ENCODE measurements around the gene CCL24.
"Not testable (repeated sequence)": the region's sequence is repeated elsewhere in the genome, so short reads cannot be mapped to it uniquely, and the experiment has no call there.

The CCL24 gene, protein sequence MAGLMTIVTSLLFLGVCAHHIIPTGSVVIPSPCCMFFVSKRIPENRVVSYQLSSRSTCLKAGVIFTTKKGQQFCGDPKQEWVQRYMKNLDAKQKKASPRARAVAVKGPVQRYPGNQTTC

DNA sequence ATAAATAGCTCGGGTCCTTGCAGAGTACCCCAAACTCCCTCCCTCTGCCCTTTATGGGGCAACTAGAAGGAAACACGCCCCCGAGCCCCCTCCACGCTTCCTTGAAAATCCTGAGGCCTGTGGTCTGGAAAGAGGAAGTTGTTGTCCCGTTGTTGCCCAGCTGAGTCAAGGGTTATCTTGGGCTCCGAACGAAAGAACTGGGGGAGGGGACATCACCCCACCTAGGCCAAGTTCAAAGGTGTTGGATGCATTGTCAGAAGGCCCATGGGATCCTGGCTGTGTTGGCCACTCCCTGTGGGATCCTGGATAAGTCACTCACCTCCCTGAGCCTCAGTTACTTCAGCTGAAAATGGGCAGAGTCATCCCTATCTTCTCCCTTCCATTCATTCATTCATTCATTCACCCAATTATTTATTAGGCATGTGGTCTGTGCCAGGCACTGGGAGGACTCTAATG, at the start of gene CCL24:
CCL24 (minus strand) TSS at position 26 of the 456 bp plus-strand sequence. CDS start 91 bp downstream, outside the sequence.
- H3K4me3 ChIP-seq (ENCODE audit: low read depth, low read length): no peak within 1 kb of the TSS

DNA sequence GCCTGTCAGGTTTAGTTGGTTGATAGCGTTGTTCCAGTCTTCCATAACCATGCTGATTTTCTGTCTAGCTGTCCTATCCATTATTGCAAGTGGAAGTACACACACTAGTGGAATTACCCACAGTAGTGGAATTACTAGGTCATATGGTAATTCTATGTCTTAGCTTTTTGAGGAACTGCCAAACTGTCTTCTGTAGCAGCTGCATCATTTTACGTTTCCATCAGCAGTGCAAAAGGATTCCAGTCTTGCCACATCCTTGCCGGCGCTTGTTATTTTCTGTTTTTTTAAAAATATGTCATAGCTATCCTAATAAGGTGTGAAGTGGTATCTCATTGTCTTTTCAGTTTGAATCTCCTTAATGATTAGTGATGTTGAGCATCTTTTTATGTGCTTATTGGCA, 48.0 kb upstream of the CCL24 start:
- H3K4me3 ChIP-seq (ENCODE audit: low read depth, low read length): no peak overlapping the region

DNA sequence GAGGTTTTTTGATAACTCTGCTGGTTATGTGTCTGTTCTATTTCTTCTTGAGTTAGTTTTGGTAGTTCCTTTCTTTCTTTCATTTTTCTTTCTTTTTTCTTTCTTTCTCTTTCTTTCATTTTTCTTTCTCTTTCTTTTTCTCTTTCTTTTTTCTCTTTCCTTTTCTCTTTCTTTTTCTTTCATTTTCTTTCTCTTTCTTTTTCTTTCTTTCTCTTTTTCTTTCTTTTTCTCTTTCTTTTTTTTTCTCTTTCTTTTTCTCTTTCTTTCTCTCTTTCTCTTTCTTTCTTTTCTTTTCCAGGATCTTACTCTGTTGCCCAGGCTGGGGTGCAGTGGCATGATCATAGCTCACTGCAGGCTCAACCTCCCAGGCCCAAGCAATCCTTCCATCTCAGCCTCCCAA, 44.8 kb upstream of the CCL24 start:
- H3K4me3 ChIP-seq (ENCODE audit: low read depth, low read length): no peak overlapping the region

DNA sequence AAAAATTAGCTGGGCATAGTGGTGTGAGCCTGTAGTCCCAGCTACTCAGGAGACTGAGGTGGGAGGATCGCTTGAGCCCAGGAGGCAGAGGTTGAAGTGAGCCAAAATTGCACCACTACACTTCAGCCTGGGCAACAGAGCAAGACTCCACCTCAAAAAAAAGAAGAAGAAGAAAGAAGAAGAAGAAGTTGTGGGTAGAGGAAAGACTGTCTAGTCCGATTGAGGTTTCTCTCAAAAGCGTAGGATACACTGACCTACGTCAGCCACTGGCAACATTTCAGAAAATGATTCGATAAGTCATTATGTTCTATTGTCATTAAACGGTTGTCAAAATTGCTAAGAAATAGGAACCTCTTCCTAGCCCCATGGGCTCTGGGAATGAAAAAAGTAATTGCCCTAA, 42.9 kb upstream of the CCL24 start:
- no peak overlapping the region for H3K4me3 ChIP-seq (ENCODE audit: low read depth, low read length)

DNA sequence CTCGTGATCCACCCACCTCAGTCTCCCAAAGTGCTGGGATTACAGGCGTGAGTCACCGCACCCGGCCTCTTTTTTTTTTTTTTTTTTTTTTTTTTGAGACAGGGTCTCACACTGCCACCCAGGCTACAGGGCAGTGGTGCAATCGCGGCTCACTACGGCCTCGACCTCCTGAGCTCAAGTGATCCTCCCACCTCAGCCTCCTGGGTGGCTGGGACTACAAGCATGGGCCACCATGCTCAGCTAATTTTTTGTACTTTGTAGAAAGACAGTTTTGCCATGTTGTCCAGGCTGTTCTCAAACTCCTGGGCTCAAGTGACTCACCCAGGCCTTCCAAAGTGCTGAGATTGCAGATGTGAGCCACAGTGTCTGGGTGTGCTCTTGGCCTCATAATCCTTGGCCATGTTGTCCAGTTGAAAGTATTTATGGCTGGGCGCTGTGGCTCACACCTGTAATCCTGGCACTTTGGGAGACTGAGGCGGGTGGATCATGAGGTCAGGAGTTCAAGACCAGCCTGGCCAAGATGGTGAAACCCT, 41.3 kb upstream of the CCL24 start:
- not testable (repeated sequence) for H3K4me3 ChIP-seq (ENCODE audit: low read depth, low read length)

DNA sequence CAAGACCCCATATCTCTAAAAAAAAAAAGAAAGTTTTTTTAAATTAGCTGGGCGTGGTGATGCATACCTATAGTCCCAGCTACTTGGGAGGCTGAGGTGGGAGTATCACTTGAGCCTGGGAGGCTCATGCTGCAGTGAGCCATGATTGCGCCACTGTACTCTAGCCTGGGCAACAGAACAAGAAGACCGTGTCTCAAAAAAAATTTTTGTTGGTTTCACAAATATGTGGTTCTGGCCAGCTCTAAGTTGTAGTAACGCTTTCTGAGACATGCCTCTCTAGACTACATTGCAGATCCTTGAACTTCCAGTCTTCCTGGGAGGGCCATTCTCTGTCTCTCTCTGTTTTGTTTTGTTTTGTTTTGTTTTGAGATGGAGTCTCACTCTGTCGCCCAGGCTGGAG, 40.6 kb upstream of the CCL24 start:
- no peak overlapping the region for H3K4me3 ChIP-seq (ENCODE audit: low read depth, low read length)

DNA sequence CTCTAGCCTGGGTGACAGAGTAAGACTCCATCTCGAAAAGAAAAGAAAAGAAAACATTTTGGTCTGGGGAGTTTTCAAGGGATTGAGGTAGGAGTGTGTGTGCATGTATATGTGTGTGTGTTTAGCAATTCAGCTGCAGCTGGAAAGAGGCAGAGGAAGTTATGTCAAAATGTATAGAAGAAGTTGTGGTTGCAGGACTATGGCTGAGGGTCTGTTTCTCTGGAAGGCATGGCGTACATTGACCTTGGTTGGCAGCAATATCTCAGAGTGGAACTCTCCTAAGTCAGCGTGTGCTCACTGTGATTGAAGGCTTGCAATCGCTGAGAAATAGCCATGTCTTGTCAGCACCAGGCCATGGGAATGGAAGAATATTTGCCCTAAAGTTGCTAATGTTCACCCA, 36.6 kb upstream of the CCL24 start:
- H3K4me3 ChIP-seq (ENCODE audit: low read depth, low read length): no peak overlapping the region

DNA sequence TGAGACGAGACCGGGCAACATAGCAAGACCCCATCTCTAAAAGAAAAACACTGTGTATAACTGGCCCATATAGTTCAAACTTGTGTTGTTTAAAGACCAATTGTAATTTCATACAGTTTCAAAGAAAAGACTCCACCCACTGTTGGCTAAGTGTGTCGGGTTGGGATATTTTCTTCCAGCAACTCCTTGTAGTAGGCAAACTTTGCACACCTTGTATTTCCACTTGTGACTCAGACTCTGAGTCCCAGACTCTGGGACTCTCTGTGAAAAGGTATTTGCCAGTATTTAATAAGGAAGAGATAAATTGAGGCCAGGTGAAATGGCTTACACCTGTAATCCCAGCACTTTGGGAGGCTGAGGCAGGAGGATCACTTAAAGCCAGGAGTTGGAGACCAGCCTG, 36.0 kb upstream of the CCL24 start:
- no peak overlapping the region for H3K4me3 ChIP-seq (ENCODE audit: low read depth, low read length)

DNA sequence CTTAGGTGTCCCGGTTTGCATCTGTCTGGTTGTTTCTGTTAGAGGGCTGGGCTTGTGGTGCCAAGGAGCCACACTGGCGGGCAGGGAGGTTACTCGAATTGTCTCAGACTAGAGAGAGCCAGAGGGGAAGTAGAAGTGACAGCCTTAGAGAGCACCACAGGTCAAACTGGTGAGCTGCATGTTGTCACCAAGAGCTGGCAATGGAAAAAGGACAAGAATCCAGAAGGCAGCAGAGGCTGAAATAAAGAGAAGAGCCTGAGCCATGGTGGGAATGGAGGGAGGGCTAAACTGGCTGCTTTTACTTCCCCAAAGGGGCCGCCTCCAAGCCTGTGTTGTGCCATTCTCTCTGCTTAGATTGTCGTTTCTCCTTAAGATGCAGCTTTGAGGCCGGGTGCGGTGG, 34.1 kb upstream of the CCL24 start:
- no peak overlapping the region for H3K4me3 ChIP-seq (ENCODE audit: low read depth, low read length)

DNA sequence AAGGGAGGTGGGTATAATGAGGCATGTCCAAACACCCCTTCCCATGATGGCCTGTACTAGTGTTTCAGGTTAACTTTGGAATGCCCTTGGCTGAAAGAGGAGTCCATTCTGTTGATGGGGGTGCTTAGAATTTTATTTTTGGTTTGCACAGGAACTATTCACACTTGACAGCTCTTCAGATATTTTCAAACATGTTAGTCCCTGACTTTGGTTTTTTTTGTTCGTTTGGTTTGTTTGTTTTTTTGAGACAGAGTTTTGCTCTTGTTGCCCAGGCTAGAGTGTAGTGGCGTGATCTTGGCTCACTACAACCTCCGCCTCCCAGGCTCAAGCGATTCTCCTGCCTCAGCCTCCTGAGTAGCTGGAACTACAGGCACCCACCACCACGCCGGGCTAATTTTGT, 31.5 kb upstream of the CCL24 start:
- H3K4me3 ChIP-seq (ENCODE audit: low read depth, low read length): not testable (repeated sequence)

DNA sequence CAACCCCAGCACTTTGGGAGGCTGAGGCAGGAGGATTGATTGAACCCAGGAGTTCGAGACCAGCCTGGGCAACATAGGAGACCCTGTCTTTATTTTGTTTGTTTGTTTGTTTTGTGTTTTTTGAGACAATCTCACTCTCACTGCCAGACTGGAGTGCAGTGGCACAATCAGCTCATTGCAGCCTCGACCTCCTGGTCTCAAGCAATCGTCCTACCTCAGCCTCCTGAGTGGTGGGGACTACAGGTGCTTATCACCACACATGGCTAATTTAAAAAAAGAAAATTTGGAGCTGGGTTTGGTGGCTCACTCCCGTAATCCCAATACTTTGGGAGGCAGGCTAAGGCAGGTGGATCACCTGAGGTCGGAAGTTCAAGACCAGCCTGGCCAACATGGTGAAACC, 30.6 kb upstream of the CCL24 start:
- no peak overlapping the region for H3K4me3 ChIP-seq (ENCODE audit: low read depth, low read length)

DNA sequence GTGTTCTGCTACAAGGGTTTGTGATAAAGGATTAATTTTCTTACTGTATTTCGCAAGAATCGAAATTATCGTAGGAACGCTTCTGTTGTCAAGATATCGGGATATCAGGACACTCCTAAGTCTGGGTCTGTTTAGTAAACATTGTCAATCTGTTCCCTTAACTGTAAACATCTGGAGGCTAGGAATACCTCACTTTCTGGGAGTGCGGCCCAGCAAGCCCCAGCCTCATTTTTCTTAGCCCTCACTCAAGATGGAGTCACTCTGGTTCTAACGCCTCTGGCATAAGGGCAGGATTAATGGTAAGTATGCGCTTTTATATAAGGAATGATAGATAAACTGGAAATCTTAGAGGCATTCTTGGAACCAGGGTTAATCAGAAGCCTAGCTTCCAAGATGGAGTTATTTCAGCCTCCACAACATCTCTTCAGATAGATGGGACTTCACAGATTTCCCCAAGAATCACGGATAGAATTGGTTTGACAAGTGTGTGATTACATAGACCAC, 30.1 kb upstream of the CCL24 start:
- no peak overlapping the region for H3K4me3 ChIP-seq (ENCODE audit: low read depth, low read length)

DNA sequence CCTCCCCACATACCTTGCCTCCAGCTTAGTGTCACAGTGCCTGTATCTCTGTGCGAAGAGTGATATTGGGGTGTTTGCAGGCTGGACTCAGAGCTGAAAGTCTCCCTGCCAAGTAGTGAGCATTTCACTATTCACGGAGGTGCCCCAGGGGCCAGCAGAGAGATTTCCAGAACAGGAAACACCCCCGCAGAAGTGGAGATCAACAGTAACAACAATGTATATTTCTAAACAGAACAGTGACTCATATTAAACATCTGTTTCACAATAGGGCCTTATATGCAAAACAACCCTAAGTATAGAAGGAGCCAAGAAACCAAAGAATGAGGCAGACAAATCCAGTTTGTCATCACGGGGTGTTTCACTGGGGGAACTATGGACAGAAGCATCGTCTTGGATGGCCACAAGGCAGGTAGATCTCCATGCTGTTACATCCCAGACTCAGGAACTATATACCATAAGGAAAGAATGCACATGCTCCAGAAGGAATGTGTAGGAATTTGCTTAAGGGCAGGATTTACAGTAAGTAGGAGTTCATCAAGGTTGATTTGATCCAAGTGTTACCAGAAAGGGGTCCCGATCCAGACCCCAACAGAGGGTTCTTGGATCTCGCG, 29.3 kb upstream of the CCL24 start:
- no peak overlapping the region for H3K4me3 ChIP-seq (ENCODE audit: low read depth, low read length)

DNA sequence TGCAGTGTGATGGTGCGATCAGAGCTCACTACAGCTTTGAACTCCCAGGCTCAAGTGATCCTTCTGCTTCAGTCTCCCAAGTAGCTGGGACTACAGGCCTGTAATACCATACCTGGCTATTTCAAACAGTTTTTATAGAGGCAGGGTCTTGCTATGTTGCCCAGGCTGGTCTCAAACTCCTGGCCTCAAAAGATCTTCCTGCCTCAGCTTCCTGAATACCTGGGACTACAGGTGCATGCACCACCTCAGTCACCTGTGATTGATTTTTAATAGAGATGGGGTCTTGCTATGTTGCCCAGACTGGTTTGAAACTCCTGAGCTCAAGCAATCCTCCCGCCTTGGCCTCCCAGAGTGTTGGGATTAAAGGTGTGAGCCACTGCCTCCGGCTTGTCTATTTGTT, 26.4 kb upstream of the CCL24 start:
- no peak overlapping the region for H3K4me3 ChIP-seq (ENCODE audit: low read depth, low read length)

DNA sequence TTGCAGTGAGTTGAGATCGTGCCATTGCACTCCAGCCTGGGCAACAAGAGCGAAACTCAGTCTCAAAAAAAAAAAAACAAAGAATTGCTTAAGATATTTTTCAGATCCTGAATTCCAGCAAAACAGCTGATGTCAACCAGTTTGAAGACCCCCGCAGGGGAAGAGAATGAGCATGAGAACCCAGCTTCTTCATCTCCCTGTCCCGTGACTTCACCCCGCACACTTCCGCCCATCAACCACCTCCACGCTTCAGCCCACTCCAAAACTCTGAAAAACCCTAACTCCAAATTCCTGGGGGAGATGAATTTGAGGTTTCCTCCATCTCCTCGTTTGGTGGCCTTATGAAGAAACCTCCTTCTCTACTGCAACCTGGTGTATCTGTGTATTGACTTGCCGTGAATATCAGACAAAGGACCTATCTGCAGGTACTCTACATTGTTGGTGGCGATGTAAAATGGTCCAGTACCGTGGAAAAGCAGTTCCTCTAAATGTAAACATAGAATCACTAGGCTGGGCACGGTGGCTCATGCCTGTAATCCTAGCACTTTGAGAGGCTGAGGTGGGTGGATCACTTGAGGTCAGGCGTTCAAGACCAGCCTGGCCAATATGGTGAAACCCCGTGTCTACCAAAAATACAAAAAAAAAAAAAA, 24.8 kb upstream of the CCL24 start:
- not testable (repeated sequence) for H3K4me3 ChIP-seq (ENCODE audit: low read depth, low read length)

DNA sequence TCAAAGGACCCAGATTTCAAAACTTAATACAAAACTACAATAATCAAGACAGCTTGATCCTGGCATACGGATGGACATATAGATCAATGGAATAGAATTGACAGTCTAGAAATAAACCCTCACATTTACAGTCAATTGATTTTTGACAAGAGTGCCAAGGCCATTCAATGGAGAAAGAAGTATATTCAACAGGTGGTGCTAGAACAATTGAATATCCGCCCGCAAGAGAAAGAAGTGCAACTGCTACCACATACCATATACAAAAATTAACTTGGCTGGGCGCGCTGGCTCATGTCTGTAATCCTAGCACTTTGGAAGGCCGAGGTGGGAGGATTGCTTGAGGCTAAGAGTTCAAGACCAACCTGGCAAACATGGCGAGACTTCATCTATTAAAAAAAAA, 23.2 kb upstream of the CCL24 start:
- no peak overlapping the region for H3K4me3 ChIP-seq (ENCODE audit: low read depth, low read length)

DNA sequence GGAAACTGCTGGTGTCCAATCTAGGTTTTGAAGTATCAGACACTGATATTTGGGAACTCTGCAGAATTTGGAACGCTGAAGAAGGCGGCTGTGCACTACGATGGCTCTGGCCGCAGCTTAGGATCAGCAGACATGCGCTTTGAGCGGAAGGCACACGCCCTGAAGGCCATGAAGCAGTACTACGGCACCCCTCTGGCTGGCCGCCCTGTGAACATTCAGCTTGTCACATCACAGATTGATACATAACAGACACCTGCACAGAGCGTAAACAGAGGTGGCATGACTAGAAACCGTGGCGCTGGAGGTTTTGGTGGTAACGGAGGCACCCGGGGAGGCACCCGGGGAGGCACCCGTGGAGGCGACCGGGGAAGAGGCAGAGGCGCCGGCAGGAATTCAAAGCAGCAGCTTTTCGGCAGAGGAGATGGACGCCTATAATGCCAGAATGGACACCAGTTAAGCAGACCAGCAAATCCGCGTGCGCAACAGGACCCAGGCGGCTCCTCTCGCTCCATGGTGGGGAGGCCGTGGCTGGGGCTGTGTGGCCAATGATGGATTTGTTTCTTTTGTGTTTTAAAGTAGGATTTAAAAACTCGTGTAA, 22.2 kb upstream of the CCL24 start:
- no peak overlapping the region for H3K4me3 ChIP-seq (ENCODE audit: low read depth, low read length)

DNA sequence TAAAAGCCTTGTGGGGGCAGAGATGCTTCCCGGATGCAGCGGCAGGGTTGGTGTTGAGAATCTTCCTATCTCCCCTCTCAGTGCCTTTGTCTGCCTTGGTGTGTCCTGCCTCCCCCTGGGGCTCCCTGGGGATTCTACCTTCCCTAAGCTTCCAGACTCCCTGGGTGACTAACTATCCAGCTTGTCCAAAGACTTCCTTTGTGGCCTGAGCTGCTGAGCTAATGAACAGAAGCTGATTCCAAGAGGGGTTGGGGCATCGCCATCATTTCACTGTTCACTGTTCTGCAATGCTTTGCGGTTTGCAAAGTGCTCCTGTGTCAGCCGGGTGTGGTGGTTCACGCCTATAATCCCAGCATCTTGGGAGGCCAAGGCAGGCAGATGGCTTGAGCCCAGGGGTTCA, 20.1 kb upstream of the CCL24 start:
- H3K4me3 ChIP-seq (ENCODE audit: low read depth, low read length): not testable (repeated sequence)

DNA sequence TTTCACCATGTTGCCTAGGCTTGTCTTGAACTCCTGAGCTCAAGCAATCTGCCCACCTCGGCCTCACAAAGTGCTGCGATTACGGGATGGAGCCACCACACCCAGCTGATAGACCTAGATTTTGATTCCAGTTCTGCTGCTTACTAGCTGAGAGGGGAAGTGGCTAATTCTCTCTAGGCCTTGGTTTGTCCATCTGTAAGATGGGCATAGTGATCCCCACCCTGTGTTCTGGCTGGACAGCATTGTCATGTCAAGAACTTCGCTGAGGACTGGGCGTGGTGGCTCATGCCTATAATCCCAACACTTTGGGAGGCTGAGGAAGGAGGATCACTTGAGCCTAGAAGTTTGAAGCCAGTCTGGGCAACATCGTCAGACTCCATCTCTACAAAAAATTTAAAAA, 17.4 kb upstream of the CCL24 start:
- H3K4me3 ChIP-seq (ENCODE audit: low read depth, low read length): no peak overlapping the region

DNA sequence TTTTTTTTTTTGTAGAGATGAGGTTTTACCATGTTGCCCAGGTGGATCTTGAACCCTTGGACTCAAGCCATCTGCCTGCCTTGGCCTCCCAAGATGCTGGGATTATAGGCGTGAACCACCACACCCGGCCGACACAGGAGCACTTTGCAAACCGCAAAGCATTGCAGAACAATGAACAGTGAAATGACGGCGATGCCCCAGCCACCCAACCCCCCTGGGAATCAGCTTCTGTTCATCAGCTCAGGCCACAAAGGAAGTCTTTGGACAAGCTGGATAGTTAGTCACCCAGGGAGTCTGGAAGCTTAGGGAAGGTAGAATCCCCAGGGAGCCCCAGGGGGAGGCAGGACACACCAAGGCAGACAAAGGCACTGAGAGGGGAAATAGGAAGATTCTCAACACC, 16.1 kb upstream of the CCL24 start:
- H3K4me3 ChIP-seq (ENCODE audit: low read depth, low read length): not testable (repeated sequence)

DNA sequence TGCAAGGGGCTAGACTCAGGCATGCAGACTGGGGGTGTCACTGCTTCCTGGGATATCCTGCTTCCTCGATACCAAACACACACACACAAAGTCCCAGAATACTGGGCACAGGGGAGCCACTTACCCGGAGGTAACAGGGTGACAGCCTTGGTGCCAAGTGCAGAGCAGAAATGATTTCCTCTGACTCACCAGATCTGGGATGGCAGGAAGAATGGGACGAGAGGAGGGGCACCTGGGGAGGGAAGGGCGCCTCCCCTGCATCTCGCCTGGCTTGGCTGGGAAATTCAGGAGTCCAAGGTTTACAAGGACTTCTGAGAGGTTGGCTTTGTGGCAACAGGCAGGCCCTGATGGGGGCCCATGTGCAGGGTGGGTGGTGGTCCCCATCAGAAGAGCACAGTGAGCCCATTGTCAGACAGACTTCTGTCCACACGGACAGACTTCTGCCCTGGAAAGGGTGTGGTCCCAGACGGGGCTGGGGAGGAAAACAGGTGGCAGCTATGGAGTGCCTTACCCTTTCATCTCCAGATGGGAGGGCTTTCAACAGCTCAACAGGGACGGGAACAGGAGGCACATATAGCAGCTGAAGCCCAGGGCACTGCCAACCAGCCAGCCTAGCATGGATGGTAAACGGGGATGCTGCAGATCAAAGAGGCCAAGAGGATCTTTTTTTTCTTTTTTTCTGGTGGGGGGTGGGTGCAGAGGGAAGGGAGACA, 9.7 kb upstream of the CCL24 start:
- H3K4me3 ChIP-seq (ENCODE audit: low read depth, low read length): no peak overlapping the region
